ENCODE data around the gene APOBEC3C.
"Not testable (repeated sequence)": the region's sequence is repeated elsewhere in the genome, so short reads cannot be mapped to it uniquely, and the experiment has no call there.

Gene APOBEC3C

DNA sequence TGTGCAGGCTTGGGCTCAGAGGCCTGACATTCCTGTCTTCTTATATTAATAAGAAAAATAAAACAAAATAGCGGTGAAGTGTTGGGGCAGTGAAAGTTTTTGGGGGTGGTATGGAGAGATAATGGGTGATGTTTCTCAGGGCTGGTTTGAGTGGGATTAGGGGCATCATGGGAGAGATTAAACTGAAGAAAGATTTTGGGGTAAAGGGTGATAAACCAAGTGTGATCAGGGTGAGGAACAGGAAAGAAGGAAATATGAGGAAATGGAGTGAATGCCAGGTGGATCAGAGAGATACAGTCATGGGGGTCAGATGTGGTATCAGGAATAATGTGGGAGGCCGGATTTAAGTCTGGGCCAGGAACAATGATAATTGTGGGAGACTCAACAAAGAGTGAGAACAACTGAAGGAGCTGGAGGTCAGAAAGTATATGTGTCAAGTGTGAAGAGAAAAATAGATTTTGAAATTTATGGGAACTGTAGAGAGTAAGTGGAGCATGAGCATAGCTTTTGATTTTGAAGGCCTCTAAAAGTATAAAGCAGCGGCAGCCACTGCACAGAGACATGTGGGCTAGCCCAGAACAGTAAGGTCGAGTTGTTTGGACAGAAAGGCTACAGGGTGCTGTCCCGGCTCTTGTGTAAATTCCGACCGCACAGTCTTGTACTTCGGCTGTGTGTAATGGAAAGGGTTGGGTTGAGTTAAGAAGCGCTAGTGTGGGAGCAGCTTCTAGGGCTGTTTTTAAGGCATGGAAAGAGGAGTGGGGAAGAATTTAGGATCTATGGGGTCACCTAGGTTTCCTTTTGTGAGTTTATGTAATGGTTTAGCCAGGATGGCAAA lies 52.6 kb downstream of the APOBEC3C start:
- not testable (repeated sequence) for DNase-seq

DNA sequence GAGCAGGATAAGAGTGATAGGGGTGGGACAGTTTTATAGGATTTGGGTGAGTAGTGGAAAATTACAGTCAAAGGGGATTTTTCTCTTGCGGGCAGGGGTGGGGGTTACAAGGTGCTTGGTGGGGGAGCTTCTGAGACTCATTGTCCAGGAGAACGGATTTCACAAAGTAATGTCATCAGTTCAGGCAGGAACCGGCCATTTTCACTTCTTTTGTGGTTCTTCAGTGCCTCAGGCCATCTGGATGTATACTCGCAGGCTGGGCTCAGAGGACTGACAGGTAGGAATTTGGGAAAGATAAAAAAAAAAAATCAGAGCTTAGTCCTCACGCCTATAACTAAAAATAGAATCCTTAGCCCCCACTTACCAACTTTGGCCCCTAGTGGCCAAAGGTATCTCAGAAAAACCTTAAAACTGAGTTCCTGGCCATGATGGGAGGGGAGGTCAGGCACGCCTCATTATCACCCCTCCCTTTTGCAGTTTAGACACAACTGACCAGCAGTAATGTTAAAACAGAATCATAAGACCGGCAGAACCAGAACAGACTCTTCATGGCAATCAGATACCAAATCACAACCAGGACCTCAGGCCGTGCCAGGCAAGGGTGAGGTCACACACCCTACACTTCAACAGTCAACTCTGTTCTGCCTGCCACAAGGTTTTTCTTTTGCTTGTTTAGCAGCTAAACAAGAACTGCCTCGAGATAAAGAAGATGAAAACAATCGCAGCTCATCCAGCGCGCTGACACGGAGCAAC lies 54.2 kb downstream of the APOBEC3C start:
- no peak for DNase-seq

All from NCI-H146 (cell line).